HEK293T (cell line): ENCODE results near the gene SOBP.

Experiments used
- CTCF ChIA-PET: fragments of 350-600 bp; formaldehyde crosslinking; extraction: SDS; loops from one replicate; lab custom pipeline; 2021; ENCODE audit warnings: antibody characterized with exemption, inconsistent platforms; lab: Yijun Ruan, JAX
- POLR2A ChIA-PET: fragments of 350-600 bp; formaldehyde crosslinking; extraction: SDS; loops from one replicate; lab custom pipeline; 2020; ENCODE audit warnings: antibody characterized with exemption, inconsistent platforms; lab: Yijun Ruan, JAX
- DNase-seq: peaks from one replicate; pipeline ENCODE4 v3.0.0; 2012; ENCODE audit warnings: mixed read lengths; ENCODE audit errors: extremely low spot score
- ARNT ChIP-seq: fragments of 450-650 bp; IDR thresholded peaks from 2 replicates; pipeline ENCODE4 v1.6.1; 2017; ENCODE audit warnings: mild to moderate bottlenecking
- BHLHE40 ChIP-seq: fragments of 450-650 bp; IDR thresholded peaks from 2 replicates; pipeline ENCODE4 v1.6.1; 2016; ENCODE audit warnings: mild to moderate bottlenecking, moderate library complexity, borderline replicate concordance
- CTBP1 ChIP-seq: fragments of 450-650 bp; IDR thresholded peaks from 2 replicates; pipeline ENCODE4 v1.6.1; 2016; ENCODE audit warnings: borderline replicate concordance
- ELF4 ChIP-seq: fragments of 450-650 bp; IDR thresholded peaks from 2 replicates; pipeline ENCODE4 v1.6.1; 2017; ENCODE audit warnings: antibody characterized with exemption
- FOXA1 ChIP-seq: fragments of 450-650 bp; IDR thresholded peaks from 2 replicates; pipeline ENCODE4 v1.6.1; 2016; ENCODE audit warnings: mild to moderate bottlenecking
- FOXK2 ChIP-seq: fragments of 450-650 bp; IDR thresholded peaks from 2 replicates; pipeline ENCODE4 v1.6.1; 2016; ENCODE audit warnings: mild to moderate bottlenecking
- FOXM1 ChIP-seq: fragments of 450-650 bp; IDR thresholded peaks from 2 replicates; pipeline ENCODE4 v1.6.1; 2017; ENCODE audit warnings: mild to moderate bottlenecking, borderline replicate concordance
- HDGF ChIP-seq: fragments of 450-650 bp; IDR thresholded peaks from 2 replicates; pipeline ENCODE4 v1.6.1; 2017; ENCODE audit warnings: antibody characterized with exemption, borderline replicate concordance
- L3MBTL2 ChIP-seq: fragments of 450-650 bp; conservative IDR thresholded peaks from 2 replicates; pipeline ENCODE4 v1.6.1; 2016; ENCODE audit warnings: mild to moderate bottlenecking
- LEF1 ChIP-seq: fragments of 450-650 bp; IDR thresholded peaks from 2 replicates; pipeline ENCODE4 v1.6.1; 2017; ENCODE audit warnings: mild to moderate bottlenecking, borderline replicate concordance
- NFRKB ChIP-seq: fragments of 450-650 bp; IDR thresholded peaks from 2 replicates; pipeline ENCODE4 v1.6.1; 2016; ENCODE audit warnings: mild to moderate bottlenecking, moderate library complexity
- SP1 ChIP-seq: fragments of 450-650 bp; IDR thresholded peaks from 2 replicates; pipeline ENCODE4 v1.6.1; 2017
- SUZ12 ChIP-seq: fragments of 450-650 bp; IDR thresholded peaks from 2 replicates; pipeline ENCODE4 v1.6.1; 2016; ENCODE audit warnings: mild to moderate bottlenecking
- TARDBP ChIP-seq: fragments of 450-650 bp; IDR thresholded peaks from 2 replicates; pipeline ENCODE4 v1.6.1; 2016
- ZNF384 ChIP-seq: fragments of 450-650 bp; IDR thresholded peaks from 2 replicates; pipeline ENCODE4 v1.6.1; 2016
- TF ChIP-seq, protein P1 (sequence below): fragments of 450-650 bp; IDR thresholded peaks from 2 replicates; pipeline ENCODE4 v1.6.1; 2016

Gene SOBP

DNA sequence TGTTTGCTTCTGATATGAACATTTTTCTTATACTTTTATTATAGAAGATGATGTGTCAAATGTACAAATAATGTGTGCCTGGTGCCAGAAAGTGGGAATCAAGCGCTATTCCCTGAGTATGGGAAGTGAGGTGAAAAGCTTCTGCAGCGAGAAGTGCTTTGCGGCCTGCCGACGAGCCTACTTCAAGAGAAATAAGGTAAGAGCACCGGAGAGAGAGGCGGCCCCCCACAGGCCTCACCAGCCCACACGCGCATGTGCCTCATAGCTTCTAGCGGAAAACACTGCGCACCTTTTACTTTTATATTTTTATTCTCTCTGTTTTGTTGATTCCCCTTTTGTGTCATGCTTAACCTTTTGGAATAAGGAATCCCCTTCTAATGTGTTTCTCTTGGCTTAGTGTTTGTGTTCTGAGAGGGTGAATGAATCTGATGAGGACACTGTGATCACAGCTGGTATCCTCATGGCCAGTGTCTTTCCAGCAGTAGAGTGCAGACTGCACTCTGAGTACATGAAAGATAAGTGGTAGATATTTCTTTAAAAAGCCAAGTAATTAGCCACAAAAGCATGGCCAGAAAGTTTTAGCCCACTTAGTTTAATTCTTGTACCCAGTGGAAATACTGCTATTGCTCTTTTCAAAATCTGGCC lies 43.6 kb downstream of the SOBP start:
- POLR2A ChIA-PET: no interaction called here
- TF ChIP-seq LEF1: no peak
- no peak for TF ChIP-seq FOXK2
- TF ChIP-seq FOXA1: no peak
- no peak for TF ChIP-seq ARNT
- no peak for TF ChIP-seq SP1
- no peak for TF ChIP-seq ELF4
- no peak for TF ChIP-seq ZNF384
- TF ChIP-seq TARDBP: no peak
- no peak for TF ChIP-seq FOXM1
- no peak for TF ChIP-seq L3MBTL2
- no peak for TF ChIP-seq BHLHE40
- TF ChIP-seq NFRKB: no peak
- TF ChIP-seq, protein P1, sequence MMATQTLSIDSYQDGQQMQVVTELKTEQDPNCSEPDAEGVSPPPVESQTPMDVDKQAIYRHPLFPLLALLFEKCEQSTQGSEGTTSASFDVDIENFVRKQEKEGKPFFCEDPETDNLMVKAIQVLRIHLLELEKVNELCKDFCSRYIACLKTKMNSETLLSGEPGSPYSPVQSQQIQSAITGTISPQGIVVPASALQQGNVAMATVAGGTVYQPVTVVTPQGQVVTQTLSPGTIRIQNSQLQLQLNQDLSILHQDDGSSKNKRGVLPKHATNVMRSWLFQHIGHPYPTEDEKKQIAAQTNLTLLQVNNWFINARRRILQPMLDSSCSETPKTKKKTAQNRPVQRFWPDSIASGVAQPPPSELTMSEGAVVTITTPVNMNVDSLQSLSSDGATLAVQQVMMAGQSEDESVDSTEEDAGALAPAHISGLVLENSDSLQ: no peak
- TF ChIP-seq SUZ12: no peak
- DNase-seq: no peak
- CTCF ChIA-PET: no interaction called here

DNA sequence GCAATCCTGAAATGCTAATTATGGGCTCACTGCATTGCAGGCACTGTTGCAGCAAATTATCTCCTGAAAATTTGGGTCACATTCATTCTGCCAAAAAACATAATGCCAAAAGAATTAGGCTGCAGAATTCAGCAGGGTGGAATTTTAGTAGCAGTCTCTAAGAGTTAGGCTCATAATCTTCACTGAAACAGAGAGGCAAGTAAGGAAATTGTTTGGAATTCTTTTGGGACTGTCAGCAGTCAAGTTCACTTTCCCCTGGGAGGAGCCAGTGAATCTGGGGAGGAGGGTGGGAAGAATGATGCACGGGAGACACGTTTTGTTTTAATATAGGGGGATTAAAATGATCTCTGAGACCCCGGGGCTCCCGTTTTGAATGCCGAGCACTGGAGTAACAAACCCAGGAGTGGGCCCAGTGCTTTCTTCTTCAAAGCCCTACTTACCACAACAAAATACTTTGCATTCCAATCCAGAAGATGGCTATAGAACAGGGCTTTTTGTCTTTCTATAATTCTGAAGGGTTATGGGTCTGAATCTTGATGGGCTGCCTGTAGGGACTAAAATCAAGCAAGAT lies 44.7 kb downstream of the SOBP start:
- ChIA-PET CTCF (no interaction called here), POLR2A (no interaction called here)
- DNase-seq: no peak
- TF ChIP-seq, protein P1: no peak
- no peak for TF ChIP-seq NFRKB

DNA sequence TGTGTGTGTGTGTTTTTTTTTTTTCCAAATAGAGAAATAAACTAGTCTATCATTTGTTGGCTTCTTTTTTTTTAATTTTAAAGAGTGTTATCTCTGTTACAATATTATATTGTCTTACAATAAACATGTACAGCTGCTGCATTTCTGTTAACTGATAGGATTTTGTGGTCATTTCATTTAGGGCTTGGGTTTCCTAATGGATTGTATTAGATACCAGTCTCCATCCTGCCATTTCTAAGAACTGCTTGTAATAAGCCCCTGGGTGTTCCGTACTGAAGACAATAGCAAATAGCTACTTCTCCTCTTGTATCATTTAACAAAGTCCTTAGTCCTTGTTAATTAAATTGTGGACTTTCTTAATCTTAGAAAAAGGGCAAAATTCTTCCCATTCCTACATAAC lies 45.7 kb downstream of the SOBP start:
- no peak for TF ChIP-seq ZNF384
- TF ChIP-seq HDGF: no peak
- no peak for TF ChIP-seq FOXA1
- no peak for TF ChIP-seq NFRKB
- no peak for TF ChIP-seq SP1
- TF ChIP-seq LEF1: no peak
- no peak for TF ChIP-seq BHLHE40
- no peak for TF ChIP-seq L3MBTL2
- no peak for TF ChIP-seq FOXK2
- TF ChIP-seq SUZ12: no peak
- no peak for TF ChIP-seq FOXM1
- no peak for TF ChIP-seq ELF4
- no peak for TF ChIP-seq CTBP1
- no peak for DNase-seq
- ChIA-PET POLR2A (no interaction called here), CTCF (no interaction called here)

DNA sequence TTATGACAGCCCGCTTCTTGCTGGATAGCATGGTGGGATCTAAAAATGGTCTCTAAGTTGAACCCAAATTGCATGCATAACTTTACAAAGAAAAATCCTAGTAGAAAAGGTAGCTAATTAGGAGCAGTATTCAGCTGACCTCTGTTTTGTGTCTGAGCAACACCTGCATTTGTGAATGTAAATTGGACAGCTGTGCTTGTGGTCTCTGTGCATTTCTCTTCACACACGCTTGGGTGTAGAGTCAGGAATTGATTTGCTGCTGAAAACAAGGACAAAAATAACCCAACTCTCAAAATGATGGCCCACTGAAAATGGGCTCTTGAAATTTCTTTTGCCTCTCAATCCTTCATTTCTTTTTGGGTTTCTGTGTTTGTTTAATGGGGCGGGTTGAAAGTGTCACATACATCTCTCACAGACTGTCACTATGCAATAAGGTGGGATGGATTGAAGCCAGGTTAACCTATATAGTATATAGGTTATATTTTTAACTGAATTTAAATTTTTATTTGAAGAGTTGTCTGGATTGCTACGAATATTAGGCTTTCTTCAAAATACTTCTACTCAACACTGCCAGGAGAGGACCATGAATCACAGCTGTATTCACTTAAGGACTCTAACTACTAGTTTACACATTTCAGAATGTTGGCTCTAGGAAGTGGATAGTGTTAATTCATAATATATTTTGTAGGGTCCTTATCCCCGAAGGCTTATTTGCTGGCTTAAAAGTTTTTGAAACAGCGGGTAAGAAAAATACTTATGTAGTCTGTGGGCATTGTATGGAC lies 46.5 kb downstream of the SOBP start:
- POLR2A ChIA-PET: no interaction called here
- CTCF ChIA-PET: no interaction called here
- TF ChIP-seq ARNT (no peak), NFRKB (no peak), SUZ12 (no peak), ZNF384 (no peak), HDGF (no peak)
- TF ChIP-seq, protein P1: 0 out of 2 replicates have a peak, but pooled peaks have one; percentile 17
- no peak for DNase-seq

DNA sequence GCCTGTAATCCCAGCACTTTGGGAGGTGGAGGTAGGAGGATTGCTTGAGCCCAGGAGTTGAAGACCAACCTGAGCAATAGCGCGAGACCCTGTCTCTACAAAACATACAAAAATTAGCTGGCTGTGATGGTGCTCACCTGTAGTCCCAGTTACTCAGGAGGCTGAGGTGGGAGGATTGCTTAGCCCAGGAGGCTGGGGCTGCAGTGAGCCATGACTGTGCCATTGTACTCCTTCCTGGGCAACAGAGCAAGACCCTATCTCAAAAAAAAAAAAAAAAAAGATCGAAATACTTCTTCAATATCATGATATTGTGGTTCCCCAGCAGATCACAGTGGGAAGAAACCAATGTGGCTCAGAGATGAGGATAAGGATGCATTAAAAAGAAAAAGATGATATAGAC lies 47.6 kb downstream of the SOBP start:
- DNase-seq: no peak
- ChIA-PET POLR2A (no interaction called here), CTCF (no interaction called here)
- TF ChIP-seq ARNT (no peak), ELF4 (no peak), HDGF (no peak), FOXK2 (no peak), SUZ12 (no peak), FOXM1 (no peak), L3MBTL2 (no peak), BHLHE40 (no peak), CTBP1 (no peak), FOXA1 (no peak), SP1 (no peak), NFRKB (no peak), ZNF384 (no peak), LEF1 (no peak), TARDBP (no peak)
- TF ChIP-seq, protein P1: no peak
